Thoracic aorta (tissue), 2 donors: ENCODE results near the gene SMG7. TPM values are rescaled to one million over a fixed set of nuclear protein-coding genes. Genes with fewer than 3 reads are reported as not detected.

ENCODE experiments used
- ATAC-seq: fragments of 150-250 bp; one replicate; pipeline ENCODE4 v1.8.0; 2017; ENCODE audit warnings: low read depth; ENCODE audit not compliant: insufficient number of reproducible peaks, low FRiP score
- DNase-seq: peaks from one replicate; pipeline ENCODE4 v3.0.0-alpha.2; 2020; ENCODE audit warnings: low spot score
- H3K27ac ChIP-seq, 2 donors: fragments of 200-600 bp; sonication (generic); 1 replicate in 1 of 2; 2 replicates in 1 of 2; pipeline ENCODE4 v1.5.1; 2016; ENCODE audit warnings: mild to moderate bottlenecking in 2 of 2, moderate library complexity in 2 of 2
- H3K27me3 ChIP-seq: fragments of 200-600 bp; sonication (generic); replicated peaks from 2 replicates; pipeline ENCODE4 v1.6.0; 2016; ENCODE audit warnings: mild to moderate bottlenecking; ENCODE audit not compliant: insufficient read depth
- H3K36me3 ChIP-seq: fragments of 200-600 bp; sonication (generic); one replicate; pipeline ENCODE4 v1.5.1; 2016
- H3K4me1 ChIP-seq, 2 donors: fragments of 200-600 bp; sonication (generic); 1 replicate in 1 of 2; 2 replicates in 1 of 2; pipeline versions ENCODE4 v1.5.1 to v1.6.0; 2016; ENCODE audit warnings: low read depth in 2 of 2, mild to moderate bottlenecking in 1 of 2; ENCODE audit not compliant: control insufficient read depth in 1 of 2
- H3K4me3 ChIP-seq: fragments of 200-600 bp; sonication (generic); 2 replicates; pipeline ENCODE4 v1.5.1; 2016; ENCODE audit warnings: mild to moderate bottlenecking
- H3K9me3 ChIP-seq: fragments of 200-600 bp; sonication (generic); 2 replicates; pipeline ENCODE4 v1.5.1; 2016
- CTCF ChIP-seq: fragments of 200-600 bp; sonication (generic); IDR thresholded peaks from one replicate; pipeline ENCODE4 v1.5.1; 2019; ENCODE audit warnings: antibody characterized with exemption
- total RNA-seq, 2 donors: library from RNA; depleted of rRNA; stranded (reverse); fragments of >200 nt; gene quantifications; one replicate each; pipeline versions ENCODE4 v1.1.0 to v1.2.3, GENCODE V29; 2016

The SMG7 gene
- total RNA-seq, 2 donors from 2014 or later, result 29.8 to 41.9 TPM

- Histone ChIP-seq H3K27me3 (no peaks in the 10 kb centered on the region), H3K36me3 (no peaks in the 10 kb centered on the region), H3K4me3 (no peak overlapping the region), H3K4me1 (no peaks in the 10 kb centered on the region), H3K9me3 (no peaks in the 10 kb centered on the region), H3K27ac (no peak overlapping the region)
- no peak for ATAC-seq
- TF ChIP-seq CTCF, result no peak
- DNase-seq, result no peak
These were observed 36.4 kb downstream of the SMG7 start for GRCh38 chr1:183508694-183509093.

DNA sequence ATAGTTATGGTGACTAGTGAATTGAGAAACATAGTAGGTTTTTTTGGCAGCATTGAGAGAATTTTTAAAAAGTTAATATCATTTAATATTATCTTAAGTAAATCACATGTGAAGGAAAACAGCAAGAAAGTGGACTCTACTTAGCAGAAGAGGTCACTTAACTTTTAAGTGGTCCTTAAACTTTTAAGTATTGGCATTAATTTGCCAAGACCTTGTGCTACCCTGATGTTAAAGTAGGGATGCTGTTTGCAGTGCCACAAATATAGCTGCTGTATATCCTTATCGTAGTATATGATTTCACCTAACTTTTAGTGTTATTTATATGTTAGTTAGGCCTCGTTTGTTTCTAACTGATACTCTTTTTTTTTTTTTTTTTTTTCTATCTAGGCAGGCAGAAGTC, 40.2 kb downstream of the SMG7 start:
- DNase-seq, result no peak
- Histone ChIP-seq H3K36me3 (peaks cover 2% of the 10 kb centered on the region), H3K9me3 (no peaks in the 10 kb centered on the region), H3K27me3 (no peaks in the 10 kb centered on the region), H3K4me3 (no peak overlapping the region), H3K4me1 (peaks cover 0 to 10% of the 10 kb centered on the region in 2 donors), H3K27ac (no peak overlapping the region)
- no peak for TF ChIP-seq CTCF
- no peak for ATAC-seq

DNA sequence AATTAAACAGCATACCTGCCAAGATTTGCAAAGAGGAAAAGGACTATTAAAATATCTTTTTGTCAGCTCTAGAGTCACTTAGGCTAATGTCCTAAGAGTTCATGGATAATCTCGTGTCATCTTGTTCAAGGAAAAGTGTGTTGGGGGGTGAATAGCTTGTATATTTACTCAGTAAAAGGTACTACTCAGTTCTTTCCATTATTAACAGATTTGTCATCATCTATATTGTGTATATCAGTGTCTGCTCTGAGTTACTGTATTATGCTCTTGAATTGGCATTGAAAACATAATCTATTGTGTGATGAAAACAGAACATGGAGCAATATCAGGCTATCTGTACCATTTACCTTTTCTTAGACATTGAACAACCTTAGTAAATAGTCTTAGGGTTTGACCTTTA, 41.9 kb downstream of the SMG7 start:
- no peak for TF ChIP-seq CTCF
- Histone ChIP-seq H3K4me3 (no peak overlapping the region), H3K27ac (no peak overlapping the region), H3K27me3 (no peaks in the 10 kb centered on the region), H3K4me1 (peaks cover 0 to 10% of the 10 kb centered on the region in 2 donors), H3K9me3 (no peaks in the 10 kb centered on the region), H3K36me3 (peaks cover 9% of the 10 kb centered on the region)
- no peak for ATAC-seq
- no peak for DNase-seq

DNA sequence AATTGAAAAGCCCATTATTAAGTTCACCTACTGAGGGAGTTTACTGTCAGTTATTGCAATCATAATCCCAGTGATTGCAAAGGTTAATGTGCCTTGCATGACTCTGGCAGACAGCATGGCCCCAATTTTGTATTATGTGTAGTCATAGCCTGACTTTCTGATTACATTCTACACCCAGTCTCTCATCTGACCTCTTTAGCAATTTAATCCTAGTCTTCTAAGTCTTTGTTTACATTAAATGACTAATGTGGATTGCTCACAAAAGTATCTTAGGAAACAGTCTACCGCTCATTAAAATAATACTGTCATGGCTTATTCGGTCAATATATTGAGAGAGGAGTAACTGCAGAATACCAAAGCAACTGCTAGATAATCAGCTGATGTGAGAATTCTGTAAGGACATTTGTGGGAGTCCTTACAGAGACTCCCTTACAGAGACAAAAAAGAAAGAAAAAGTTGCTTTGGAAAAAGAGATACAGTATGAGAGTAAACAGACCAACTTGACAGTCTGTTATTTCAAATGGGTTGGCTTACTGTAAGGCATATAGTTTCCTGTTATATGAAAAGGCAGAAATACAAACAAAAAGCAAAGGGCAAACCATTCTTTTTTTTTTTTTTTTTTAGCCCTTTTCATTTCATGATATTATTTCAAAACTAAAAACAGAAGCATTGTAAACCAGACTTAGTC, 42.8 kb downstream of the SMG7 start:
- H3K4me3 ChIP-seq, result no peak overlapping the region
- H3K9me3 ChIP-seq, result no peaks in the 10 kb centered on the region
- DNase-seq (no peak), ATAC-seq (no peak)
- no peaks in the 10 kb centered on the region for H3K27me3 ChIP-seq
- H3K36me3 ChIP-seq, result peaks cover 9% of the 10 kb centered on the region
- H3K4me1 ChIP-seq, result peaks cover 0 to 10% of the 10 kb centered on the region in 2 donors
- TF ChIP-seq CTCF, result no peak
- H3K27ac ChIP-seq, result no peak overlapping the region

DNA sequence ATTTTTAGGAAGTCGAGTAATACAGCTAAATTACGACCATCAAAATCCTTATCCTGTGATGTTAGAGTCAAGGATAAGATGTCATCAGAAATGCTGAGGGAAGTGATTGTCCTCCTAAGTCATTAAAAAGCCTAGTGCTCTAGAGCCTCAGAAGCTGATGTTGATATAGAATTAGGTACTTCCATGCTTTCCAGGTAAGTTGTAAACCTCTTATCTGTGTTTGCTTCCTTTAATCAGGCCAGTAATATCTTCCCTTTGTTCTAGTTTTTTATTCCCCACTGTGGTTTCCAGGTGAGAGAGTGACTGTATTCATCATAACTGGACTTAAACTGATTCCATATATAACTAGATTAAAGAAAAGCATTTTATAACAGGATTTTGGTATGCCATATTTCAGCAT, 44.4 kb downstream of the SMG7 start:
- Histone ChIP-seq H3K27me3 (no peaks in the 10 kb centered on the region), H3K9me3 (no peaks in the 10 kb centered on the region), H3K27ac (no peak overlapping the region), H3K4me1 (peaks cover 0 to 10% of the 10 kb centered on the region in 2 donors), H3K36me3 (peaks cover 12% of the 10 kb centered on the region), H3K4me3 (no peak overlapping the region)
- DNase-seq (no peak), ATAC-seq (no peak)
- no peak for TF ChIP-seq CTCF
